Myocyte (in vitro differentiated cells): ENCODE results near the gene NCKAP5. TPM values are rescaled to one million over a fixed set of nuclear protein-coding genes. Genes with fewer than 3 reads are reported as not detected.

Experiments used
- DNase-seq: peaks from one replicate; pipeline ENCODE4 v3.0.0-alpha.2; 2012; ENCODE audit warnings: low read depth
- total RNA-seq: library from RNA; depleted of rRNA; stranded (reverse); fragments of >200 nt; gene quantifications from 2 replicates; pipeline ENCODE4 v1.2.3, GENCODE V29; 2014

NCKAP5 gene
- total RNA-seq, 1 donor from 2014 or later, result 0.53 TPM

GRCh38 chr2:132690664-132691303 is 877.5 kb downstream of the NCKAP5 start:
- peak; percentile 29 for DNase-seq

GRCh38 chr2:132681766-132682165 is 886.5 kb downstream of the NCKAP5 start:
- DNase-seq, result no peak

DNA sequence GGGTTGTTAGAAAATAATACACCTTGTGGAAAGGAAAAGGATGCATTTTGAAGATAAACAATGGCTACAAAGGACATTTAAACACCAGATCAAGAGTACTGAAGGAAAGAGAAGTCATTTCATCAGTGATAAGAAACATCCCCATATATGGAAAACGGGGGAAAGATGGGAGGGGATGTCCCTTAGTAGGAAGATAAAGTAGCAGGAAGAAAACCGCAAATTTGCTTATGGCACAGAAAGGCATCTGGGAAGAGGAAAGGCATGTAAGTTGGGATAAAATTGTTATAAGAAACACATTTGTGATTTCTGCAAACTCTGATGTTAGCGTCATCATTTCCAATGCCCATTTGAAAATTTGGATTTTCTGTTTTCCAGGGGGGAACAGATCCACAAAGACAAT is 887.7 kb downstream of the NCKAP5 start:
- no peak for DNase-seq

- DNase-seq, result no peak
Measured at GRCh38 chr2:132678483-132678882, 889.8 kb downstream of the NCKAP5 start.

- no peak for DNase-seq
Measured at GRCh38 chr2:132677661-132678060, 890.6 kb downstream of the NCKAP5 start.

DNA sequence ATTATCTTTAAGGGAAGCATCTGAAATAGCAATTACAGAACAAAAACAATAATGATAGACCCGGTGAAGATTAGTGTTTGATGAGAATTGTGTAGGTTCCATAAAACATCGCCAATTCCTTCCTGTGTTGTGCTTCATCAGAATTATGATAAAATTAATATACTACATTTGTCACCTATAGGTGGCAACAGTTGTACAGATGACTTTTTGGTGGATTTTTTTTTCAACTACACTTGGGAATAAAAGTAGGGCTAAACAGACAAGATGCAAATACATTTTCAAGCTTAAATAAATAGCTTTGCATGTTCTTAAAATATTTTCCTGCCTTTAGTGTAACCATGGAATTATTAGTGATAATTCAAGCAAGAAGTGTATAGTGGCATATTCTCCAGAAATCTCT is 891.3 kb downstream of the NCKAP5 start:
- DNase-seq, result no peak

- DNase-seq, result peak; percentile 37
Measured at GRCh38 chr2:132671151-132671835, 897.0 kb downstream of the NCKAP5 start.

DNA sequence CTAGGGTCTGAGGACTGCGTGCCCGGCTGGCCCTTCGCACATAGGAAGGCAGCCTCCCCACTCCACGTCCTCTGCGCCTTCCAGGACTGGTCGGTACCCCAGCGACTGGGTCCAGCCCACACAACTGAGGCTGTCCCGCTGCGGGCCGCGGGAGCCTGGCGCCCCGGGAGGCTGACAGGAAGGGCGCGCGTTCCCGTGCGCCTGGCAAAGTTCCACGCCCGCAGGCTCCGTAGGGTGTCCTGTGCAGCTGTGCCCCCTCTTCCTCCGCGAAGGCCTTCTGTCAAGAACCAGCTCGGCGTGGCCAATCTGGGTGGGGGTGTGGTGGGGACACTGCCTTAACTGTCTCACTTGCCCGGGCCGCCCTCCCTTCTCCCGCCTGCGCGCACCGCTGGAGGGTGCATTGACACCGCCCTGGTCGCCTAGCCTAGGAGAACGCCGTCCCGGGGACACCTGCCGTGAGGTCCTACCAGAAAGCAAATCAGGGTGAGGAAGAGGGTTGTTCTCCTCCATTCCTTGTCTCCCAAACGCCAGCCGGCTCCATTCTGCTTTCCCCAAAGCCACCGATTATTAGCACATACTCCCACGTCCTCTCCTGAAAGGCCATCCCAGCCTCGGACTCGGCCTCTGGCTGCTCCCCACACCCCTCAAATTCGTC is 897.6 kb downstream of the NCKAP5 start:
- DNase-seq, result peak; percentile 35

DNA sequence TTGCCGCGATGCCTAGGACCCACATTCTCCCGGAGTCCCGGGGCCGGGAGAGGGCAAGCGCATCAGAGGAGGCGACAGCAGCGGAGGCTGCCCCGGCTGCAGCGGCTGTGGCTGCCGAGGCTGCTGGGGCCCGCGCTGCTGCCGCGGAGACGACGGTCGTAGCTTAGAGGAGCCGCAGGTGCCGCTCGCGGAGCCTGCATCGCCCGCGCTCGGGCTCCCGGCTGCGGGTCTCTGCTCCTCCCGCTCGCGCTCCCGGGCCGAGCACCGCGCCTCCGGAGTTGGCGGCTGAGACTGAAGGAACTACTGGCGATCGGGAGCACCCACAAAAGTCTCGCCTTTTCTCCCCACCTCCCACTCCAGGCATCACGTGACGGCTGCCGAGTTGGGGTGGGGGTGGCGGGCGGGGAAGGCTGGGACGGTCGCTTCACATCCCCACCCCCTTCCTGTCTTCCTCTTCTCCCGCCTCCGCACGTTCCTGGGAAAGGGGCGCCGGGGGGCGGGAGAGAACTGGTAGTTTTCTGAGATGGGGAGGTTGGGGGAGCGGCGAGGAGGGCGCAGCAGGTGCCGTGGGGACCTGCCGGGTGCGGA is 898.3 kb downstream of the NCKAP5 start, which contains the start of gene LYPD1:
Gene LYPD1, minus strand, starts transcription at position 298 of the 588 bp plus-strand sequence. Its CDS starts 273 bp downstream, at position 25.
- peak; percentile 10 for DNase-seq

DNA sequence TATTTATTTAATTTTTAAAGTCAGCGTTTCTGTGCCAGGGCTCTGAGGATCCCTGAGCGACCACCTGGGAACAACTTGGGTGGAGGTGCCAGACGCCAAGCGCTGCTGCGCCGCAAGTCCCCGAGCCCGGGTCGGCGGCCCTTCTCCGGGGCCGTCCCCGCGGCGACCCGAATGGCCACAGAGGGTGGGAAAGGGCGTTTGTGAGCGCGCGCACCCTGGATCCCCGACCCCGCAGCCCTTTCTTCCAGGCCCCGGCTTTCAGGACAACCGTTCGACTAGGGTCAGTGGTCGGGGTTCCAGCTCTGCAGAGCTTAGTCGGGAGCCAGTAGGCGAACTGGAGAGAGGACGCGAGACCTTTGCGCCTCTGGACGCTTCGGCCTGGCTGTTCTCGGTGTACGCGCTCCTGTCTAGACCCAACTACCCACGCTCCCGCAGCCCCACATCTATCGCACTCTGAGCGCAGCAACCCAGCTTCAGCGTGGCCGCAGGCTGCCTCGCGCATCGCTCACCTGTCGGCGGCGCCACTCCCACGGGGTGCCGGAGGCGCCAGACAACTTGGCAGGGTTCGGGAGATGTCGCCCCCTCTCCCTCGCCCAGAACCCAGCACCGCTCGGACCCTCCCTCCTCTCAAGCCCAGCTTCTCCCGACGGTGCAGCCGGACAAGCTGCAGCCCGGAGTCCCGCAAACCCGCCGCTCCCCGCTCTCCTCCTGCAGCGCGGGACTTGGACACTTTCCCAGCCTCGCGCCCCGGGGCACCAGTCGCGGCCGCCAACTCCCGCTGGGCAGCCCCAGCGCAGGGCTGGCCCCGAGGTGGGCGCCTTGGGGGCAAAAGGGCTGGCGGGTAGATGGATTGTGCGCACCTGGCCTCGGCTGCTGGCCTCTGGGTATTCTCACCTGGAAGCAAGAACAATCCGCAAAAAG is 899.0 kb downstream of the NCKAP5 start:
- no peak for DNase-seq

DNA sequence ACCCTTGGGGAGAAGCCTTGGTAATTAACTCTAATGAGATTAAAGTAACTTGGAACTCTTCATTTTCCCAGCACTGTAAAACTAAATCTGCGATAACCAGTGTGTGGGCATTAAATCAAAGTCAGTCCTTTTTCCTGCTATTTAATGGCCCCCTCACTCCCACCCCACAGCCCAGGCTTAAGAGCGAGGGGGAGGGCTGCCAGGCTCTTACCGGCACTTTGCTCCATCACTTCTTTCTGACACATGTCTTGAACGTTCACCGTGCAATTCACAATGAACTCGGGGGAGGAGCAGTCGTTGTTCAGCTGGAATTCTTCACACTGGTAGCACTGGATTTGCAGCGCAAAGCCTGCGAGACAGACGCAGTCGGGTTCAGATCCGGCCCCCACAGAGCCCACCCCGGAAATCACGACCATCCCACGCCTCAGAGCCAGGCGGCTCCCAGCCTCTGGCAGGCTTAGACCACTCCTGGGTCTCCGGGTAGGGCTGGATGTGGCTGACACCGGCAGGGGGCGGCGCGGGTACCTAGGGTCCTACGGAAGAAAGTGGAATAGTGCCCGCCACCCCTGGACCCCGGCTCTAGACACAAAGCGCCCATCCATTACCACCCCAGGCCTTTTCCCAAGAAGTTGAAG is 900.0 kb downstream of the NCKAP5 start:
- no peak for DNase-seq

DNA sequence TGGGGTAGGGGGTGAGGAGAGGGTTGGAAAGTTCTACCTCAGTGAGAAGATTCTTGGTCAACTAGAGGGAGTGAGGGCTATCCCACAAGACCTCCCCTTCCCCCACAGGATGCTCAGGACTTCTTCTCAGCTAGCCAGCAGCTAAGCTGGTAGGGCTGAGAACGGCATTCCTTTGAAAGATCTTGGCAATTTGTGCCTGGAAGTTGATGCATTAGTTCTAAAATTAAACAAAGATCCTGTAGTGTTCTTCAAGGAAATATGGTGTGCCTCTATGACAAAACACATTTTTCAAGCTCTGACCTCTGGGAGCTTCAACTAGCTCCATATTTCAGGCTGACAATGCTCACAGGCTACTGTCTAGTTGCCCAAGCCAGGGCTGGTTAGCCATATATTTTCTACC is 900.6 kb downstream of the NCKAP5 start:
- DNase-seq, result no peak

GRCh38 chr2:132665401-132666140 is 902.7 kb downstream of the NCKAP5 start:
- no peak for DNase-seq

DNA sequence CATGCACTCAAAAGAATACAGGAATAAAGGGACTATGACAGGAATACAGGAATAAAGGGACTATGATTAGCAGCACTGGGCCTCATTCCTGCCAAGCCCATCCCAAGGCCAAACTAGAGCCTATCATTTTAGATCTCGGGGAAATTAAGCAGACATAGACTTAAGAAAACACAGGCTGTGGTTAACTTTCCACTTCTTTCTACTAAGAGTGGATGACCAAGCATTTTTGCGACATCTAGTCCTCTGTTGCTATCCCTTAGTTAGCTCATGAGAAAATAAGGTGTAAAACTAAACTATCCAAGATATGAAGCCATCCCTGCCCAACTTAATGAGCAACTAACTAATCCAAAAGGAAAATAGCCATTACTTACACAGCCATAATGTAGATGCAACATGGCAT is 904.2 kb downstream of the NCKAP5 start:
- DNase-seq, result no peak

DNA sequence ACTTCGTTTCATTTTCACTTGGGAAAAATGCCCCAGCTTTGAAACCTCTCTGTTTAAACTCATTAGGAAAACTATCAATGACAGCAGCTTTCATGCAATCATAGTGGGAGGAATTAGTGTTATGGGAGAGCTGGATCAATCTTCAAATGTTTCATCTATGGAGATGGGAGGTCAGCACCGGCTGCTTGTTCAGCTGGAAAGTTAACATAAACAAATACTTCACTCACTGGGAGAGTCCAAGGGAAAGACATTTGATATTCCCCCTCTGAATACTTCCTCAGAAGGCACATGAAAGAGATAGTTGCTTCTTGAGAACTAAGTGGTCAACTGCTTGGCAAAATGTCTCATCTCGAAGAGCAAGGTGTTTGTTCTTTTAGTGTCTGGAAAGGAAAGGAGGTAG is 905.5 kb downstream of the NCKAP5 start:
- no peak for DNase-seq

DNA sequence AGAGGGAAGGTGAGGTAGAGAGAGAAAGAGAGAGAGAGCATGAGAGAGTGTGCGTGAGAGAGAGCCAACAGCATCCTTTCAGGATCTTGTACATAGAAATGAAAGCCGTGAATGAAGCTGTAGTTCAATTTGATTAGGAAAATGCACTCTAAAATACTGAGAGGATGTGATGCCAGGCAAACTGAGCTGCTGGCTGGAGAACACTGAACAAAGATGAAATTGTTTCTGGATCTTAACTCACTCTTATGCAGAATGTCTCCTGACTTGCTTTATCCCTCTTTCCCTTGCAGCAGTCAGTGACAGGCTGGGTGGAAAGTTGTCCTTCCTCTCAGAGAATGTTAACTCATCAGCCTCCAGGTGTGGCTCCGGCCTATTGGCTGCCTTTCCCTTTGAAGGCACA is 908.9 kb downstream of the NCKAP5 start:
- no peak for DNase-seq

DNA sequence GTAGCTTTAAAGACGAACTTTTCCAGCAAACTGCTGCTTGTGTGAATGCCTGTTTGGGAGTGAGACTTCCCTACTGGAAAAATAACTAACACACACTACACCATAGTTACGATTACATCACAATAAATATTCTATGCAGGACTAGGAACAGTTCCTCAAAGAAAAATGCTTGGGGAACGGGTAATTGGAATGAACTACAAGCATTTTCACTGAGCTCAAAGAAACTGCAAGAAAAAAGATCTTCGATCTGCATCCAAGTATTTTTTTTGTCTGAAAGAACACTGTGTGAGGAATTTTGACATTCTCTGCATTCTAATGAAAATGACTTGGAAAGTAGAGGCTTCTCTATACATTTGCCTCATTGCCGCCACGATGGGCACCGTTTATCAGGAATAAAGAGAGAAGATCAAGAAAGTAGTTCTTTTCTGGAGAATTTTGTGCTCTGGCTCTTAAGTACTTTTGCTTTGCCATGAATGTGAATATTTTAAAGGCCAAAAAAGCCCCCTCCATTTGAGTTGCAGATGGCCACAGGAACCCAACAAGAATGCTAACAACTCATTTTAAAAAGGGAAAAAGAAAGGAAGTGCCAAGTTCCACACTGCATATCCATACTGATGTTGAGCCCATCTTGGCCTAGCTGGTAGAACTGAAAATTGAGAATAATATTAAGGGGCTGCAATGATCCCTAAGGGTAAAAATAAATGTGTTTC is 911.8 kb downstream of the NCKAP5 start:
- DNase-seq, result no peak

DNA sequence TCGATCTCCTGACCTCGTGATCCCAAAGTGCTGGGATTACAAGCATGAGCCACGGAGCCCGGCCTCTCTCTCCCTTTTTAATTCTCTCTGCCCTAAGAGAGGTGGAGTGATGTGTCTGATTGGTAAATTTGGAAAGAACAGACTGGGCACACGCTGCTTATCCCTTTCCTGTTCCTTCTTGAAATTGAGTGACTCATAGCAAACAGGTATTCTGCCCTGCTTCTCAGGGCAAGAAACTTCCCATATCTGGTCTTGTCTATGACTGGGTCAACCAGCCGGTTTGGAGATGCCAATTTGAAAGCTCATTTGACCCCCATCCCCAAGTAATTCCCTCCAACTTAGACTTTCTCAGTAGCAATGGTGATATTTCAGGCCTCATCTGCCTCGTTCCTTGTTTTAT is 913.3 kb downstream of the NCKAP5 start:
- no peak for DNase-seq

DNA sequence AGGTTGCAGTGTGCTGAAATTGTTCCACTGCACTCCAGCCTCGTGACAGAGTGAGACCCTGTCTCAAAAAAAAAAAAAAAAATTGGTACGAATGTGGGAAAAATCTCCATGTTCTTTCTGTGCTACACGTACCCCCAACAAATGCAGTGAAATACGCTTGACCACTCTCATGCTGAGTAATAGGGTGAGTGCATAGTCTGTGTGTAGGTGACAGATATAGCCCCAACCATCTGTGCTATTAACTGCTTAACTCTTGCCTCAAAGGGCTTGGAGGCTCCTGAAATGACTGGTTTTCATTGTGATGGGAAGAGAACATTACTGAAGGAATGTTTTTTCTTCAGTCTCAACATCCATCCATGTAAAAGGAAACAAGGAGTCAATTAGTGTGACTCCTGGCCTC is 913.9 kb downstream of the NCKAP5 start:
- DNase-seq, result no peak
